HG02798 (cell line): ENCODE data around the gene STAG1.

Experiments
- ATAC-seq: cut with Tn5 transposase; IDR thresholded peaks from one replicate; pipeline ENCODE4 v1.9.1; 2021; ENCODE audit warnings: mild to moderate bottlenecking; ENCODE audit not compliant: unreplicated experiment, poor library complexity

STAG1 gene

GRCh38 chr3:136291302-136291701 is 460.9 kb downstream of the STAG1 start:
- ATAC-seq = no peak
